Raji (cell line): Measurements from ENCODE around the gene BGN.

ENCODE experiments used
- POLR2A ChIP-seq: IDR thresholded peaks from 2 replicates; pipeline ENCODE4 v1.6.1; 2011; ENCODE audit warnings: low read depth, low read length, control low read depth; ENCODE audit not compliant: insufficient read depth

Gene BGN

GRCh38 chrX:153537526-153538295, 42.9 kb downstream of the BGN start:
- TF ChIP-seq POLR2A, result no peak

- TF ChIP-seq POLR2A, result no peak
Observed at GRCh38 chrX:153538424-153538823, 43.6 kb downstream of the BGN start.

GRCh38 chrX:153539171-153539978, 44.6 kb downstream of the BGN start:
- TF ChIP-seq POLR2A, result no peak

- no peak for TF ChIP-seq POLR2A
Observed at GRCh38 chrX:153539979-153540358, 45.2 kb downstream of the BGN start.

- no peak for TF ChIP-seq POLR2A
Observed at GRCh38 chrX:153544727-153545126, 49.9 kb downstream of the BGN start.

- TF ChIP-seq POLR2A, result no peak
Observed at GRCh38 chrX:153546386-153546785, 51.6 kb downstream of the BGN start.

- no peak for TF ChIP-seq POLR2A
Observed at GRCh38 chrX:153547195-153547594, 52.4 kb downstream of the BGN start.

GRCh38 chrX:153549231-153549630, 54.5 kb downstream of the BGN start:
- TF ChIP-seq POLR2A, result no peak

- TF ChIP-seq POLR2A, result no peak
Observed at GRCh38 chrX:153549807-153550206, 55.0 kb downstream of the BGN start.

- TF ChIP-seq POLR2A, result no peak
Observed at GRCh38 chrX:153551135-153551534, 56.4 kb downstream of the BGN start.

GRCh38 chrX:153554519-153555167, 59.9 kb downstream of the BGN start:
- TF ChIP-seq POLR2A, result no peak

GRCh38 chrX:153556767-153557166, 62.0 kb downstream of the BGN start:
- TF ChIP-seq POLR2A, result no peak

- TF ChIP-seq POLR2A, result no peak
Observed at GRCh38 chrX:153557618-153558355, 63.0 kb downstream of the BGN start.
